GM10266 (cell line): ENCODE data around the gene STXBP2.

Source experiments
- DNase-seq: peaks from one replicate; pipeline ENCODE4 v3.0.0; 2012; ENCODE audit errors: extremely low spot score
- TF ChIP-seq, protein P1 (sequence below): IDR thresholded peaks from 2 replicates; pipeline ENCODE4 v1.5.1; 2012; ENCODE audit warnings: mild to moderate bottlenecking, low read depth; ENCODE audit not compliant: control insufficient read depth, insufficient read depth; ENCODE audit errors: missing control alignments

Gene STXBP2

DNA sequence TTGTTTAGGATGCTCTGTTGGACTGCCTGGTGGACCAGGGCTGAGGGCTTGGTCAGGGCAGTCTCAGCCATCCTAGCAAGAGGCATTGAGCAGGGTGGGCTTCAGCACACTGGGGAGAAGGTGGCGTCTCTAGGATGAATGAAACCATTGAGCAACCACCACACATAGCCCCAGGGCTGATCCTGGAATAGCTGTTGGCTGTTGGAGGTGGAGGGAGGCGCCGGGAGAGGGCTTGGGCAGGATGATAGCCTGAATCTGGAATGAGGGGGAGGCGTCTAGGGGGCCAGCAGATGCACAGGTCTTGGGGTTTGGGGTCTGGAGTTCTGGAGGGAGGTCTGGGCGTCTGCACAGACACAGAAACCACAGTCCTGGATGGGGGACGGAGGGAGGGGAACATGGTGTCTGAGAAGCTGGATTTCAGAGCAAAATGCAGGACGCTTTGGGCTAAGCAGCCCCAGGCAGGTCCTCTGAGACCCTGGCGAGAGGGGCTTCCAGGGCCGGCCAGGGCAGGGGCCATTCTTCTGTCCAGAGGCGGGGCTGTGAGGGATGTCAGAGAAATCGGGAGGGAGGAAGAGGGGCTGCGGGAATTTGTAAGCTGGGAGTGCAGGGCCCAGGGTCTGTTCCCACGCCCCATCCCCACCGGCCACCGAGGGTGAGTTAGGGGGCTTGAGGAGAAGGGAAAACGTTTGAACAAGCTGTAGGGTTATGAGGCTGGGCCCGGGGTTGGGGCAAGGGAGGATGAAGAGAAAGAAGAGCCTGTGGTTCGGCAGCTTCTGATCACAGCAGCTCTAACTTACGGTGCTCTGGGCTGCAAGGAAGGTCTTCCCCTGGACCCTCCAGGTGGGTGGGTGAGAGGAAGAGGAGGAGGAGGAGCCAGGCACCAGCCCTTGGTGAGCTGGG is 48.9 kb downstream of the STXBP2 start:
- TF ChIP-seq, protein P1, sequence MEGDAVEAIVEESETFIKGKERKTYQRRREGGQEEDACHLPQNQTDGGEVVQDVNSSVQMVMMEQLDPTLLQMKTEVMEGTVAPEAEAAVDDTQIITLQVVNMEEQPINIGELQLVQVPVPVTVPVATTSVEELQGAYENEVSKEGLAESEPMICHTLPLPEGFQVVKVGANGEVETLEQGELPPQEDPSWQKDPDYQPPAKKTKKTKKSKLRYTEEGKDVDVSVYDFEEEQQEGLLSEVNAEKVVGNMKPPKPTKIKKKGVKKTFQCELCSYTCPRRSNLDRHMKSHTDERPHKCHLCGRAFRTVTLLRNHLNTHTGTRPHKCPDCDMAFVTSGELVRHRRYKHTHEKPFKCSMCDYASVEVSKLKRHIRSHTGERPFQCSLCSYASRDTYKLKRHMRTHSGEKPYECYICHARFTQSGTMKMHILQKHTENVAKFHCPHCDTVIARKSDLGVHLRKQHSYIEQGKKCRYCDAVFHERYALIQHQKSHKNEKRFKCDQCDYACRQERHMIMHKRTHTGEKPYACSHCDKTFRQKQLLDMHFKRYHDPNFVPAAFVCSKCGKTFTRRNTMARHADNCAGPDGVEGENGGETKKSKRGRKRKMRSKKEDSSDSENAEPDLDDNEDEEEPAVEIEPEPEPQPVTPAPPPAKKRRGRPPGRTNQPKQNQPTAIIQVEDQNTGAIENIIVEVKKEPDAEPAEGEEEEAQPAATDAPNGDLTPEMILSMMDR, result no peak

DNA sequence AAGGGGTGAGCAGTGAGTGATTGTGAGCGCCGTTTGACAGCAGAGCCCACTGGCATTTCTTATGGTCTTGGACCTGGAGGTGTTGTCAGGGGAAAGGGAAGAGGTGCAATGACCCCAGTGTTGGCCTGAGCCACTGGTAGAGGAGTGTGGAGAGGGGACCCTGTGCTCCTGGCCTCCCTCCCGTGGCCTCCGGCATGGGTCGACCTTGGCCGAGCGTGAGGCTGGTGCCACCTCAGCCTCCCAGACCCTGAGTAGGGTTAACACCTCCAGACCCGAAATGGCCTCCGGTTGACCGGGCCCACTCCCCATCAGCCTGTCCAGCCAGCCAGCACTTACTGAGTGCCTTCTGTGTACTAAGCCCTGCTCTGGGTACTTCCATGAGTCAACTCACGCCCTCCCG is 50.3 kb downstream of the STXBP2 start:
- no peak for DNase-seq
- TF ChIP-seq, protein P1, result no peak

More for the DNA sequence above, 48.9 kb downstream of the STXBP2 start:
- no peak for DNase-seq

DNA sequence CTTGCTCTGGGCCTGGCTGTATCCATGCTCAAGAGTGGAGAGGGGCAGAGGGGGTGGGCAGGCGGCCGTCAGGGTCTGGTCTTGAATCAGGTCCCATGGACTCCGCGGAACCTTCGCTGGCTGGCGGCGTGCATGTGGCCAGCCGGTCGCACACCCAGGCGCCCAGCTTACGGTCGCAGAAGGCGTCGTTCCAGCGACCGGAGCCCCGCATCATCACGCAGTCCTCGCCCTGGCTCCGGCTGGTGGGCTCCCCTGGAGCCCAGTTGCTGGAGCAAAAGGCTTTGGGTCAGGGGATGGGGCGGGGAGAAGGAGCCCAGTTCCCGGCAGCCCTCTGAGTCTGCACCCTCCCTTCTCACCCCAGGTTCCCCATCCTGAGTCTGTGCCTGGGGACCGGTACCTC is 52.3 kb downstream of the STXBP2 start:
- TF ChIP-seq, protein P1, result no peak
- no peak for DNase-seq

DNA sequence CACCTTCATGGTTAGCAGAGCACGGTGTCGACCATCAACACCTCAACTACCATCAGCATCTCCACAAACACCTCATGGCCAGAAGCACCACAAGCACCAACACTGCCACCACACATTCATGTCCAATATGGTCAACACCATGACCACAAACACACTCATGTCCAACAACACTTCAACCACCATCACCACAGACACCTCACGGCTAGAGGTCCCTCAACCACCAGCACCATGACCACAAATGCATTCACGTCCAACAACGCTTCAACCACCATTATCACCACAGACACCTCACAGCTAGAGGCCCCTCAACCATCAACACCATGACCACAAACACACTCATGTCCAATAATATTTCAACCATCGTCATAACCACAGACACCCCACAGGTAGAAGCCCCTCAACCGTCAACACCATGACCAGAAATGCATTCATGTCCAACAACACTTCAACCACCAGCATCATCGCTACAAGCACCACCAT is 53.9 kb downstream of the STXBP2 start:
- DNase-seq, result no peak
- TF ChIP-seq, protein P1, result no peak

DNA sequence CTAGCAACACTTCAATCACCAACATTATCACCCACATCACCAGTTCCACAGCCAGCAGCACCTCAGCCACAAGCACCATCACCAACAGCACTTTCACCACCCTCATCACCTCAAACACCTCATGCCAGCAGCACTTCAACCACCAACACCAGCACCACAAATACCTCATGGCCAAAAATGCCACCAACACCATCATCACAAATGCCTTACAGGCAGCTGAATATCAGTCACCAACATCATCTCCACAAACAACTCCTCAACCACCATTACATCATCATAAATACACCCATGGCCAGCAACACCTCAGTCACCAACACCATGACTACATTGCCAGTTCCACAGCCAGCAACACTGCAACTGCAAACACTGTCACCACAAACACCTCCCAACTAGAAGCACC is 54.6 kb downstream of the STXBP2 start:
- DNase-seq, result no peak
- TF ChIP-seq, protein P1, result no peak

DNA sequence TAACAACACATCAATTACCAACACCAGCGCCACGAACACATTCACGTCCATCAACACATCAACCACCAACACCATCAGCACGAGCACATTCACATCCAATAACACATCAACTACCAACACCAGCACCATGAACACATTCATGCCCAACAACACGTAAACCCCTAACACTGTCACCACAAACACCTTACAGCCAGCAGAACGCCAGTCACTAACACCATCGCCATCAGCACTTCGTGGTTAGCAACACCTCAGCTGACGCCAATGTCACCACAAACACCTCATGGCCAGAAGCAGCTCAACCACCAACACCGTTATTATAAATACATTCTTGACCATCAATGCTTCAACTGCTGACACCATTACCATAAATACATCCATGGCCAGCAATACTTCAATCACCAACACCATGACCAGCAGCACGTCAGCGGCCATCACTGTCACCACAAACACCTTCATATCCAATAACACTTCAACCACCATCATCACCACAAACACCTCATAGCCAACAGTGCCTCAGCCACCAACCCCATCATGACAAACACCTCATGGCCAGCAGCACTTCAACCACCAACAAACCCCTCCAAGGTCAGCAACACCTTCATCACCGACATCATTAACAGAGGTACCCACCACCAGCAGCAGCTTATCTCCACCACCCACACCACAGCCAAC is 55.6 kb downstream of the STXBP2 start:
- TF ChIP-seq, protein P1, result no peak
- DNase-seq, result no peak

DNA sequence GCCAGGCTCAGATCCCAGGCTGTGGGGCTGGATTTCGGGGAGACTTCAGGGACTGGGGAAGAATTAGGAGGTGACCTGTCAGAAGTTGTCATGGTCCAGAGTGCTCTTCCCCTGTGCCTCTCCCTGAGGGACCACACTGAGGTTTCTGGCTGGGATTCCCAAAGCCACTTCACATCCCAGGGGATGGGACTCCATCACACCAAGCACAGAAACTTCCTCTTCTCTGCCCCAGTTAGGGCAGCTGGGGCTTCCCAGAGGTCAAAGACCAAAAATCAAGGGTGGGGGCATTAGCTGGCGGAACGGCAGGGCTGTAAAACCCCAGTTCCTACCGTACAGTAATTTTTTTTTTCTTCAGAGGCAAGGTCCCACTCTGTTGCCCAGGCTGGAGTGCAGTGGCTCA is 57.6 kb downstream of the STXBP2 start:
- TF ChIP-seq, protein P1, result no peak
- no peak for DNase-seq
